ENCODE results near the gene CDNF. TPM values are rescaled to one million over a fixed set of nuclear protein-coding genes. Genes with fewer than 3 reads are reported as not detected.

Gene CDNF
- total RNA-seq, 6 experiments from 2014 or later, result 0.93 to 4.5 (median 3.7) TPM

DNA sequence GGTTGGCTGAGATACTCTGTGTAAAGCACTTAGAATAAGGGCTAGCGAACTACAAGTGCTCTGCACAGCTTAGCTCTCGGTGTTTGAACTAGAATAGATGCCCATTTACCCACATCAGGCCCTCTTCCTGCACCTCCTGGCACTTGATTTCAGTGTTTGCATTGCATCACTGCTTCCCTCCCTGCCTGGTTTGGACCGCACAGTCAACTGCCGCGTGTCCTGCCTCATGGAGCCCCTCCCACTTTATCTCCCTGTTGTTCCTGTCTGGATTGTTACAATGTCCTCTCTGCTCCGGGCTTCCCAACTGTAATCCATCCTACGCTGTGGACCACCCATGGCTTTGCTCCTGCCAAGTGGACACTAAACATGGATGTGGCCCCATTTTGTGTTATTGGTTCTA is 65.4 kb downstream of the CDNF start:
- no peak for TF ChIP-seq POLR2A (IDR thresholded peaks at IDR 0.05)
- TF ChIP-seq, protein P1, sequence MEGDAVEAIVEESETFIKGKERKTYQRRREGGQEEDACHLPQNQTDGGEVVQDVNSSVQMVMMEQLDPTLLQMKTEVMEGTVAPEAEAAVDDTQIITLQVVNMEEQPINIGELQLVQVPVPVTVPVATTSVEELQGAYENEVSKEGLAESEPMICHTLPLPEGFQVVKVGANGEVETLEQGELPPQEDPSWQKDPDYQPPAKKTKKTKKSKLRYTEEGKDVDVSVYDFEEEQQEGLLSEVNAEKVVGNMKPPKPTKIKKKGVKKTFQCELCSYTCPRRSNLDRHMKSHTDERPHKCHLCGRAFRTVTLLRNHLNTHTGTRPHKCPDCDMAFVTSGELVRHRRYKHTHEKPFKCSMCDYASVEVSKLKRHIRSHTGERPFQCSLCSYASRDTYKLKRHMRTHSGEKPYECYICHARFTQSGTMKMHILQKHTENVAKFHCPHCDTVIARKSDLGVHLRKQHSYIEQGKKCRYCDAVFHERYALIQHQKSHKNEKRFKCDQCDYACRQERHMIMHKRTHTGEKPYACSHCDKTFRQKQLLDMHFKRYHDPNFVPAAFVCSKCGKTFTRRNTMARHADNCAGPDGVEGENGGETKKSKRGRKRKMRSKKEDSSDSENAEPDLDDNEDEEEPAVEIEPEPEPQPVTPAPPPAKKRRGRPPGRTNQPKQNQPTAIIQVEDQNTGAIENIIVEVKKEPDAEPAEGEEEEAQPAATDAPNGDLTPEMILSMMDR (IDR thresholded peaks at IDR 0.05), result no peak
- Histone ChIP-seq H3K27me3 (no peaks in the 10 kb centered on the region), H3K36me3 (no peaks in the 10 kb centered on the region), H3K4me1 (no peaks in the 10 kb centered on the region), H3K9me3 (no peaks in the 10 kb centered on the region), H3K27ac (no peak overlapping the region), H3K4me3 (no peak overlapping the region)
- ATAC-seq (peak; percentile 40 to 66 (median 60)), DNase-seq (no peak)
- 44% methylated on average over 5 of the region's 7 CpGs for WGBS (ENCODE audit: insufficient coverage, low coverage, low lambda C conversion rate, missing lambda C conversion rate)
- intact Hi-C loops (cut with DNase I), result no loop called here

DNA sequence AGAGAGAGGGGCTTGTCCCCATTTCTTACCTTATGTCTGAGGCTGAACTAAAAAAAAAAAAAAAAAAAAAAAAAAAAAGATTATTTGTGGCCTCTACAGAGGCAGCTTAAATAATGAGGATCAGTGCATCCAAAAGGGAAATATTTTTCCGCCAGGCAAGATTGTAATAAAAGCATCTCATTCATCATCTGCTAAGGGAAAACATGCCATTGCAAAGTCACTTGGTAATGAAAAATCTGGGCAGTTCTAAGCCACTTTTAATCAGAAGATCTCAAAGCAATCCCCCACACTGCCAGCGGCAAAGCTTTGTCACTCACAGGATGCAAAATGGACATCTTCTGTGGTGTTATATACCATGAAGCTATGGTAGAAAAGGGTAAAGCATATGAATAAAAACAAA is 66.9 kb downstream of the CDNF start:
- no peak overlapping the region for H3K27ac ChIP-seq
- DNase-seq, result no peak
- no peaks in the 10 kb centered on the region for H3K4me1 ChIP-seq
- no peak overlapping the region for H3K4me3 ChIP-seq
- H3K36me3 ChIP-seq, result no peaks in the 10 kb centered on the region
- TF ChIP-seq, protein P1 (IDR thresholded peaks at IDR 0.05), result no peak
- no peak for TF ChIP-seq POLR2A (IDR thresholded peaks at IDR 0.05)
- intact Hi-C loops (cut with DNase I), result no loop called here
- ATAC-seq, result no peak
- WGBS (ENCODE audit: insufficient coverage, low coverage, low lambda C conversion rate, missing lambda C conversion rate), result 100% methylated on average over 2 of the region's 2 CpGs
- no peaks in the 10 kb centered on the region for H3K9me3 ChIP-seq
- no peaks in the 10 kb centered on the region for H3K27me3 ChIP-seq

Other genes starting within 250 kb of the CDNF start
- gene FAM107B, start 63.1 kb downstream of the CDNF start, total RNA-seq, result 100 to 1,000 TPM in 2 of 6 experiments, 10 to 100 TPM in 4; 58.6 to 116 (median 68.7) TPM
- gene HSPA14, start 269 bp upstream of the CDNF start, total RNA-seq, result 1 to 10 TPM; 2.7 to 8.6 (median 4.9) TPM
- 1 to 10 TPM; 2.2 to 6.0 (median 3.2) TPM for gene MSANTD7, start 269 bp upstream of the CDNF start, total RNA-seq
- gene SUV39H2, start 40.8 kb upstream of the CDNF start, total RNA-seq, result 1 to 10 TPM; 2.8 to 6.0 (median 4.1) TPM
- 1 to 10 TPM; 1.7 to 5.0 (median 3.0) TPM for gene DCLRE1C, start 116.1 kb upstream of the CDNF start, total RNA-seq
- under 1 TPM in 1 of 6 experiments, not detected in 5; 0.51 TPM for gene MEIG1, start 121.4 kb upstream of the CDNF start, total RNA-seq
- gene OLAH, start 205.9 kb upstream of the CDNF start, total RNA-seq, result 1 to 10 TPM in 1 of 6 experiments, not detected in 5; 1.2 TPM